Smooth muscle cell (in vitro differentiated cells): Measurements from ENCODE around the gene SLC2A9. TPM values are rescaled to one million over a fixed set of nuclear protein-coding genes. Genes with fewer than 3 reads are reported as not detected.

Experiments
- DNase-seq: peaks from one replicate; lab custom pipeline; 2025; ENCODE audit not compliant: unreplicated experiment; lab: John Stamatoyannopoulos, UW
- H2AFZ ChIP-seq: fragments of 200-600 bp; sonication (generic); 2 replicates; pipeline ENCODE4 v1.6.0; 2016; ENCODE audit warnings: antibody characterized with exemption, low read depth, mild to moderate bottlenecking
- H3F3A ChIP-seq: fragments of 200-600 bp; sonication (generic); 2 replicates; pipeline ENCODE4 v1.6.0; 2017; ENCODE audit warnings: antibody characterized with exemption, low read depth
- H3K27ac ChIP-seq: fragments of 200-600 bp; sonication (generic); 2 replicates; pipeline ENCODE4 v1.5.1; 2016; ENCODE audit warnings: low read depth, mild to moderate bottlenecking
- H3K27me3 ChIP-seq: fragments of 200-600 bp; sonication (generic); 2 replicates; pipeline ENCODE4 v1.6.1; 2016; ENCODE audit warnings: low read depth, mild to moderate bottlenecking
- H3K36me3 ChIP-seq: fragments of 200-600 bp; sonication (generic); 2 replicates; pipeline ENCODE4 v1.5.1; 2016; ENCODE audit warnings: low read depth
- H3K4me1 ChIP-seq: fragments of 200-600 bp; sonication (generic); 2 replicates; pipeline ENCODE4 v1.5.1; 2016; ENCODE audit warnings: low read depth
- H3K4me2 ChIP-seq: fragments of 200-600 bp; sonication (generic); 2 replicates; pipeline ENCODE4 v1.6.0; 2016; ENCODE audit warnings: mild to moderate bottlenecking
- H3K4me3 ChIP-seq: fragments of 200-600 bp; sonication (generic); 2 replicates; pipeline ENCODE4 v1.5.1; 2016; ENCODE audit warnings: mild to moderate bottlenecking
- H3K79me2 ChIP-seq: fragments of 200-600 bp; sonication (generic); 2 replicates; pipeline ENCODE4 v1.6.0; 2016; ENCODE audit warnings: low read depth, mild to moderate bottlenecking
- H3K9ac ChIP-seq: fragments of 200-600 bp; sonication (generic); 2 replicates; pipeline ENCODE4 v1.6.0; 2016; ENCODE audit warnings: low read depth
- H3K9me3 ChIP-seq: fragments of 200-600 bp; sonication (generic); replicated peaks from 2 replicates; pipeline ENCODE4 v1.5.1; 2016; ENCODE audit warnings: low read depth
- H4K20me1 ChIP-seq: fragments of 200-600 bp; sonication (generic); 2 replicates; pipeline ENCODE4 v1.6.0; 2016; ENCODE audit warnings: low read depth
- CTCF ChIP-seq: fragments of 200-600 bp; sonication (generic); IDR thresholded peaks from 2 replicates; pipeline ENCODE4 v1.5.1; 2017; ENCODE audit warnings: borderline replicate concordance, mild to moderate bottlenecking, antibody characterized with exemption; ENCODE audit not compliant: insufficient read depth, poor library complexity, severe bottlenecking
- WGBS: methylation state at CpG from one replicate; pipeline ENCODE4 v1.1.7; 2016; ENCODE audit warnings: low lambda C conversion rate; 5-methylcytosine and 5-hydroxymethylcytosine counted together
- polyA plus RNA-seq: library from polyadenylated mRNA; unstranded; fragments of >200 nt; fragmentation: Nextera tagmentation; extraction: Ambion mirVana; gene quantifications from 2 replicates; pipeline ENCODE4 v1.2.1, GENCODE V29; 2016
- total RNA-seq: library from RNA; depleted of rRNA; stranded (reverse); fragments of >200 nt; gene quantifications from 2 replicates; pipeline ENCODE4 v1.2.3, GENCODE V29; 2014

Gene SLC2A9
- total and polyA plus RNA-seq, 2 experiments from 2014 or later, result 1.3 to 2.2 TPM

- H3K9ac ChIP-seq, result no peak overlapping the region
- DNase-seq, result no peak
- no peaks in the 10 kb centered on the region for H3K27me3 ChIP-seq
- no peaks in the 10 kb centered on the region for H3F3A ChIP-seq
- no peak overlapping the region for H2AFZ ChIP-seq
- H3K27ac ChIP-seq, result no peak overlapping the region
- no peaks in the 10 kb centered on the region for H3K36me3 ChIP-seq
- WGBS, result 90% methylated on average over 10 of the region's 10 CpGs
- no peak overlapping the region for H3K4me2 ChIP-seq
- TF ChIP-seq CTCF, result no peak
- no peak overlapping the region for H3K4me3 ChIP-seq
- H4K20me1 ChIP-seq, result no peaks in the 10 kb centered on the region
- H3K79me2 ChIP-seq, result no peaks in the 10 kb centered on the region
- no peaks in the 10 kb centered on the region for H3K9me3 ChIP-seq
- H3K4me1 ChIP-seq, result no peaks in the 10 kb centered on the region
These were observed 73.9 kb downstream of the SLC2A9 start for GRCh38 chr4:9947168-9948062.

GRCh38 chr4:9946170-9946569, 75.1 kb downstream of the SLC2A9 start:
- Histone ChIP-seq H3K27ac (no peak overlapping the region), H3K4me3 (no peak overlapping the region), H4K20me1 (no peaks in the 10 kb centered on the region), H3K9me3 (no peaks in the 10 kb centered on the region), H3K4me1 (no peaks in the 10 kb centered on the region), H2AFZ (no peak overlapping the region), H3F3A (no peaks in the 10 kb centered on the region), H3K27me3 (no peaks in the 10 kb centered on the region), H3K36me3 (no peaks in the 10 kb centered on the region), H3K79me2 (no peaks in the 10 kb centered on the region), H3K9ac (no peak overlapping the region), H3K4me2 (no peak overlapping the region)
- 91% methylated on average over 2 of the region's 2 CpGs for whole genome bisulfite sequencing
- no peak for TF ChIP-seq CTCF
- DNase-seq, result no peak

DNA sequence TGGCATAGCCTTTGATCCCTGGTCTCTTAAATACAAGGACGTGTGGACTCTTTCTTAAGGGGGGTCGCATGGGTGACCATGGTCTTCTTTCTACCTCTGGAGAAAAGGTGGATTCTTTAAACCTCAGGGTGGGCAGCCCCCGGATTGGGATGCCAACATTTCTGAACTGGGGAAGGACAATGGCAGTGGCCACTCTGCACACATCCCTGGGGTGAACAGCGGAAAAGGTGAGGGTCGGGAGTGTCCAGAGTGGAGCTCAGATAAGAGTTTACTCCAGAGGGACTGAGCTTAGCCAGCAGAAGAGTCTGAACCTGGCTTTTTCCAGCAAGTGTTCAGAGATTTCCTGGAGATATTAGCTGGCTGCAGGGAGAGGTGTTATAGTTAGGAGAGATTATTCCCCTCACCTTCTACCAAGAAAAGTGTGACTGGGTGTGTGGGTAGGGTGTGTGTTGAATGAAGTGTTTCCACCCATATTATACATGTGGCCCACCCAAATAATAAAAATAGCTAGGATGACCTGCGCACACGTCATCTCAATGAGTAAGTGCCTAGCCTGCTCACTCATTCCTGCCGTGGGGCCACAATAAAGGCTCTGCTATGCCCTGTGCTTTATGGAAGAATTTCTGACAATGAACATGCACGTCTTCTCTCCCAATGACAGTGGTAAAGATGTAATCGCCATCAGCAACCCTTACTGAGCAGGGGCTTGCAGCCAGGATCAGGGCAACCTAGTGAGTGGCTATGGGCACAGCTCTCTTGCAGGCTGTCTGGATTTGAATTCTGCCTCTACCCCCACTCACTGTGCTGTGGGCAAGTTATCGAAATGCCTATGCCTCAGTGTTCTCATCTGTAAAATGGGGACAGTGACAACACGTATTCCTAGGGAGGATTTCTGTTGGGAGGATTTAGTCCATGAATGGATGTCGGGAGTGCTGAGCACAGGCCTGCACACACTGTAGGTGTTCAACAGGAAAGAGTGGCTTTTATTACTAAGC, 76.6 kb downstream of the SLC2A9 start:
- no peak overlapping the region for H2AFZ ChIP-seq
- no peak for TF ChIP-seq CTCF
- no peaks in the 10 kb centered on the region for H3K27me3 ChIP-seq
- no peak overlapping the region for H3K9ac ChIP-seq
- no peak for DNase-seq
- H4K20me1 ChIP-seq, result no peaks in the 10 kb centered on the region
- H3K27ac ChIP-seq, result no peak overlapping the region
- no peaks in the 10 kb centered on the region for H3K9me3 ChIP-seq
- no peaks in the 10 kb centered on the region for H3K4me1 ChIP-seq
- H3K36me3 ChIP-seq, result no peaks in the 10 kb centered on the region
- H3F3A ChIP-seq, result no peaks in the 10 kb centered on the region
- no peak overlapping the region for H3K4me3 ChIP-seq
- no peak overlapping the region for H3K4me2 ChIP-seq
- H3K79me2 ChIP-seq, result no peaks in the 10 kb centered on the region
- WGBS, result 85% methylated on average over 13 of the region's 13 CpGs
